Right lobe of liver (tissue), 4 donors: ENCODE measurements around the gene CSK.

ENCODE experiments used
- CTCF ChIP-seq, 4 donors: fragments of 200-600 bp in 3 of 4; fragments of 450-650 bp in 1 of 4; IDR thresholded peaks; one replicate each; pipeline versions ENCODE4 v1.5.1 to v1.8.0; 2016 to 2022; ENCODE audit warnings: antibody characterized with exemption in 4 of 4, mild to moderate bottlenecking in 2 of 4
- POLR2A ChIP-seq: fragments of 450-650 bp; IDR thresholded peaks from one replicate; pipeline ENCODE4 v1.6.1; 2017; ENCODE audit warnings: antibody characterized with exemption, mild to moderate bottlenecking
- donor health status: DM: no; HTN: no; CAD: no.
- donor health status: DM: no; HTN: no; CAD: no.
- donor health status: DM: no; HTN: yes; CAD: no.

GRCh38 chr15:74837482-74838136, 55.7 kb downstream of the CSK start:
- TF ChIP-seq CTCF (IDR thresholded peaks at IDR 0.05) = no peak
- TF ChIP-seq POLR2A = no peak
